ENCODE measurements around the gene BAX. TPM values are rescaled to one million over a fixed set of nuclear protein-coding genes. Genes with fewer than 3 reads are reported as not detected.

BAX gene
- total RNA-seq, 1 donor from 2014 or later = 286 TPM

- TF ChIP-seq, protein P1, sequence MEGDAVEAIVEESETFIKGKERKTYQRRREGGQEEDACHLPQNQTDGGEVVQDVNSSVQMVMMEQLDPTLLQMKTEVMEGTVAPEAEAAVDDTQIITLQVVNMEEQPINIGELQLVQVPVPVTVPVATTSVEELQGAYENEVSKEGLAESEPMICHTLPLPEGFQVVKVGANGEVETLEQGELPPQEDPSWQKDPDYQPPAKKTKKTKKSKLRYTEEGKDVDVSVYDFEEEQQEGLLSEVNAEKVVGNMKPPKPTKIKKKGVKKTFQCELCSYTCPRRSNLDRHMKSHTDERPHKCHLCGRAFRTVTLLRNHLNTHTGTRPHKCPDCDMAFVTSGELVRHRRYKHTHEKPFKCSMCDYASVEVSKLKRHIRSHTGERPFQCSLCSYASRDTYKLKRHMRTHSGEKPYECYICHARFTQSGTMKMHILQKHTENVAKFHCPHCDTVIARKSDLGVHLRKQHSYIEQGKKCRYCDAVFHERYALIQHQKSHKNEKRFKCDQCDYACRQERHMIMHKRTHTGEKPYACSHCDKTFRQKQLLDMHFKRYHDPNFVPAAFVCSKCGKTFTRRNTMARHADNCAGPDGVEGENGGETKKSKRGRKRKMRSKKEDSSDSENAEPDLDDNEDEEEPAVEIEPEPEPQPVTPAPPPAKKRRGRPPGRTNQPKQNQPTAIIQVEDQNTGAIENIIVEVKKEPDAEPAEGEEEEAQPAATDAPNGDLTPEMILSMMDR (IDR thresholded peaks at IDR 0.05; ENCODE audit: unreplicated experiment) = peak; percentile 52
- Mint-ChIP-seq H3K4me3 (ENCODE audit: unreplicated experiment) (peak overlapping the region; percentile 70), H3K9me3 (ENCODE audit: unreplicated experiment) (no peaks in the 10 kb centered on the region), H3K4me1 (ENCODE audit: unreplicated experiment) (peaks cover 6% of the 10 kb centered on the region), H3K27ac (ENCODE audit: unreplicated experiment) (no peak overlapping the region), H3K36me3 (ENCODE audit: low read depth, unreplicated experiment) (peaks cover 16% of the 10 kb centered on the region), H3K27me3 (ENCODE audit: unreplicated experiment) (peaks cover 8% of the 10 kb centered on the region)
- peak; percentile 47 for DNase-seq (ENCODE audit: low spot score)
These were observed 21.5 kb downstream of the BAX start for GRCh38 chr19:48975947-48976847.

- Mint-ChIP-seq H3K36me3 (ENCODE audit: low read depth, unreplicated experiment) (peaks cover 21% of the 10 kb centered on the region), H3K4me3 (ENCODE audit: unreplicated experiment) (no peak overlapping the region), H3K27me3 (ENCODE audit: unreplicated experiment) (peaks cover 8% of the 10 kb centered on the region), H3K4me1 (ENCODE audit: unreplicated experiment) (peaks cover 6% of the 10 kb centered on the region), H3K9me3 (ENCODE audit: unreplicated experiment) (no peaks in the 10 kb centered on the region), H3K27ac (ENCODE audit: unreplicated experiment) (no peak overlapping the region)
- TF ChIP-seq, protein P1 (IDR thresholded peaks at IDR 0.05; ENCODE audit: unreplicated experiment) = no peak
- DNase-seq (ENCODE audit: low spot score) = no peak
These were observed 22.4 kb downstream of the BAX start for GRCh38 chr19:48977061-48977460.

- Mint-ChIP-seq H3K9me3 (ENCODE audit: unreplicated experiment) (no peaks in the 10 kb centered on the region), H3K36me3 (ENCODE audit: low read depth, unreplicated experiment) (peaks cover 26% of the 10 kb centered on the region), H3K4me1 (ENCODE audit: unreplicated experiment) (peaks cover 6% of the 10 kb centered on the region), H3K4me3 (ENCODE audit: unreplicated experiment) (peak overlapping the region; percentile 35), H3K27me3 (ENCODE audit: unreplicated experiment) (peaks cover 6% of the 10 kb centered on the region), H3K27ac (ENCODE audit: unreplicated experiment) (peak overlapping the region; percentile 31)
- DNase-seq (ENCODE audit: low spot score) = no peak
- TF ChIP-seq, protein P1 (IDR thresholded peaks at IDR 0.05; ENCODE audit: unreplicated experiment) = no peak
These were observed 27.6 kb downstream of the BAX start for GRCh38 chr19:48982280-48982679.

DNA sequence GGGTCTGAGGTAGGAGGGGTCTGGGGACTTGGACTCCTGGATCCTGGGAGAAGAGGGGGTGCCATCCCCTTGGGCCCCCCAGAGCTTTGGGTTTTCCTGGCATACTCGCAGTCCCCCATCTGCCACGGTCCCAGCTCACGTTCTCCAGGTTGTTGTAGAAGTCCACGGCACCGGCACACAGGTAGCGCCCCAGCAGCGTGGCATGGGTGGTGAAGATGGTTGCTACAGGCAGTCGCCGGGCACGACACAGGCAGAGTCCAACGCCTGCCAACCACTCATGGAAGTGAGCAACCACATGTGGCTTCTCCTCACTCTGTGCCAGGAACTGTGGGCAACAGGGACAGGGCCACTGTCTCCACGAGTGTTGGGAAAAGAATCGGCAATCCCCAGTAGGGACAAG, 31.0 kb downstream of the BAX start:
- Mint-ChIP-seq H3K27me3 (ENCODE audit: unreplicated experiment) (peaks cover 3% of the 10 kb centered on the region), H3K9me3 (ENCODE audit: unreplicated experiment) (no peaks in the 10 kb centered on the region)
- TF ChIP-seq, protein P1 (IDR thresholded peaks at IDR 0.05; ENCODE audit: unreplicated experiment) = no peak

GRCh38 chr19:48986211-48986610, 31.5 kb downstream of the BAX start:
- H3K27me3 Mint-ChIP-seq (ENCODE audit: unreplicated experiment) = peaks cover 6% of the 10 kb centered on the region
- DNase-seq (ENCODE audit: low spot score) = no peak
- H3K4me3 Mint-ChIP-seq (ENCODE audit: unreplicated experiment) = no peak overlapping the region
- H3K9me3 Mint-ChIP-seq (ENCODE audit: unreplicated experiment) = no peaks in the 10 kb centered on the region
- peaks cover 5% of the 10 kb centered on the region for H3K4me1 Mint-ChIP-seq (ENCODE audit: unreplicated experiment)
- TF ChIP-seq, protein P1 (IDR thresholded peaks at IDR 0.05; ENCODE audit: unreplicated experiment) = no peak
- no peak overlapping the region for H3K27ac Mint-ChIP-seq (ENCODE audit: unreplicated experiment)
- peaks cover 36% of the 10 kb centered on the region for H3K36me3 Mint-ChIP-seq (ENCODE audit: low read depth, unreplicated experiment)

More for the DNA sequence above, 31.0 kb downstream of the BAX start:
- no peak overlapping the region for H3K4me3 Mint-ChIP-seq (ENCODE audit: unreplicated experiment)
- no peak for DNase-seq (ENCODE audit: low spot score)
- H3K4me1 Mint-ChIP-seq (ENCODE audit: unreplicated experiment) = peaks cover 5% of the 10 kb centered on the region
- H3K36me3 Mint-ChIP-seq (ENCODE audit: low read depth, unreplicated experiment) = peaks cover 36% of the 10 kb centered on the region
- no peak overlapping the region for H3K27ac Mint-ChIP-seq (ENCODE audit: unreplicated experiment)
